ENCODE results near the gene BRI3.

The BRI3 gene, protein sequence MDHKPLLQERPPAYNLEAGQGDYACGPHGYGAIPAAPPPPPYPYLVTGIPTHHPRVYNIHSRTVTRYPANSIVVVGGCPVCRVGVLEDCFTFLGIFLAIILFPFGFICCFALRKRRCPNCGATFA

DNA sequence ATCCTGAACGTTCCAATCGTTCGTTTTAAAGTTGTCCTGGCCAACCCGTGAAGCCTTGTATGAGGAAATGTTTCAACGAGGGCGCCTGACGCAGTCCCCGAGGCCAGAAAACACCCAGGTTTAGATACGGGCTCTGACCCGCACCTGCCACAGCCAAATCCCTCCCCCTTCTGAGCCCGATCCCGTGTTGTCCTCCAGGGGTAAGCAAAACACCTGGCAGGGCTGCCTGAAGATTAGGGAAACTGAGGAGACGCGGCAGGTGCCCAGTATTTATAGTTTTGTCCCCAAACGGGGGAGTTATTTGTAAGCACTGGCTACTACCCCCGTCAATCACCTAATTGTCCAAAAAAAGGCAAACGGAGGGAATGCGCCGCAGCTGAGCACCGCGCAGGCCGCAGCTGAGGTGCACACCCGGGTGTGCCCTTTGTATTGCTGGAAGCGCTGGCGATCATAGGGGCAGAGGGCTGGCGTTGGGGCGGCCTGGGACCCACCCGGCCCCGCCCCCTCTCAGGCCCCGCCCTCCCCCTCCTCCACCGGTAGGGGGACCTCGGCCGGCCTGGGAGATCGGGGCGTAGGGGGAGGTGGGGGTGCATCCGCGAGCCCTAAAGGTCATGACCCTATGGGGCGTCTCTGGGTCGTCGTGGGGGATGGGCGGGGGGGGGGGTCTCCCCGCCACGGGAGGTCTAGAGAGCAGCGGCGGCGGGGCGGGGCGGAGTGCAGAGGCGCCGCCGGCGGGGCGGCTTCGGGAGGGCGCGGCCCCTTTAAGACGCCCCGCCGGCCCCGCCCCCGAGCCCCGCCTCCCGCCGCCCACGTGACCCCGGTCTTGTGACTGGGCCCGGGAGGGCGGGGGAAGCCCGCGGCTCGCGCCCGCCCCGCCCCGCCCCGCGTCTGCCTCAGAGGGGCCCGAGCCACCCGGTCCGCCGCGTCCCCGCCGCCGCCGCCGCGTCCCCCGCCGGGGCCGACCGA lies at the start of gene BRI3:
Gene BRI3 (plus strand): TSS at position 896 of the 966 bp plus-strand sequence. CDS start 110 bp downstream, outside the sequence.
- TF ChIP-seq, protein P1, sequence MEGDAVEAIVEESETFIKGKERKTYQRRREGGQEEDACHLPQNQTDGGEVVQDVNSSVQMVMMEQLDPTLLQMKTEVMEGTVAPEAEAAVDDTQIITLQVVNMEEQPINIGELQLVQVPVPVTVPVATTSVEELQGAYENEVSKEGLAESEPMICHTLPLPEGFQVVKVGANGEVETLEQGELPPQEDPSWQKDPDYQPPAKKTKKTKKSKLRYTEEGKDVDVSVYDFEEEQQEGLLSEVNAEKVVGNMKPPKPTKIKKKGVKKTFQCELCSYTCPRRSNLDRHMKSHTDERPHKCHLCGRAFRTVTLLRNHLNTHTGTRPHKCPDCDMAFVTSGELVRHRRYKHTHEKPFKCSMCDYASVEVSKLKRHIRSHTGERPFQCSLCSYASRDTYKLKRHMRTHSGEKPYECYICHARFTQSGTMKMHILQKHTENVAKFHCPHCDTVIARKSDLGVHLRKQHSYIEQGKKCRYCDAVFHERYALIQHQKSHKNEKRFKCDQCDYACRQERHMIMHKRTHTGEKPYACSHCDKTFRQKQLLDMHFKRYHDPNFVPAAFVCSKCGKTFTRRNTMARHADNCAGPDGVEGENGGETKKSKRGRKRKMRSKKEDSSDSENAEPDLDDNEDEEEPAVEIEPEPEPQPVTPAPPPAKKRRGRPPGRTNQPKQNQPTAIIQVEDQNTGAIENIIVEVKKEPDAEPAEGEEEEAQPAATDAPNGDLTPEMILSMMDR (conservative IDR thresholded peaks at IDR 0.05; ENCODE audit: low read depth): no peak
- peak; percentile 94 for DNase-seq (ENCODE audit: low spot score)
- H3K27ac ChIP-seq: peak within 1 kb of the TSS; percentile 97
- ChIA-PET POLR2A (ENCODE audit: low non-redundant PET) (no interaction called here), CTCF (interaction anchor here (0.5 kb wide), 1 partner anchor 526 kb away, joined by 3 read pairs; no protein-coding TSS in a partner anchor)

DNA sequence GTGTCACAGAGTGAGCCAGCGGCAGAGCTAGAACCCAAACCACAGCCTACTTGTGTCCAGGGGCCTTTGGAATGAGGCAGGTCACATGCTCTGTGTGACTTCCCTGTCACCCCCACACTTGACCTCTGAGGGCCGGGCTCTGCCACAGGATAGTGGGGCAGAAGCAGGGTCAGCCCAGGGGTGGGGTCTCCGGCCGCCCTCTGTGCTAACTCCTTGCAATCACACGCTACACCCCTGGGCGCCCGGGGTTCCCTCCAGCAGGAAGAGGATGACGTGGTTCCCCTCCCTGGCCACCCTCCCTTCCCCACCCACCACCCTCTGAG lies 49.3 kb upstream of the BRI3 start:
- CTCF ChIA-PET: interaction anchor here (0.6 kb wide), 1 partner anchor 156 kb away, joined by 3 read pairs; no protein-coding TSS in a partner anchor
- H3K27ac ChIP-seq: no peak overlapping the region
- no peak for DNase-seq (ENCODE audit: low spot score)
- TF ChIP-seq, protein P1 (conservative IDR thresholded peaks at IDR 0.05; ENCODE audit: low read depth): no peak
- POLR2A ChIA-PET (ENCODE audit: low non-redundant PET): no interaction called here

DNA sequence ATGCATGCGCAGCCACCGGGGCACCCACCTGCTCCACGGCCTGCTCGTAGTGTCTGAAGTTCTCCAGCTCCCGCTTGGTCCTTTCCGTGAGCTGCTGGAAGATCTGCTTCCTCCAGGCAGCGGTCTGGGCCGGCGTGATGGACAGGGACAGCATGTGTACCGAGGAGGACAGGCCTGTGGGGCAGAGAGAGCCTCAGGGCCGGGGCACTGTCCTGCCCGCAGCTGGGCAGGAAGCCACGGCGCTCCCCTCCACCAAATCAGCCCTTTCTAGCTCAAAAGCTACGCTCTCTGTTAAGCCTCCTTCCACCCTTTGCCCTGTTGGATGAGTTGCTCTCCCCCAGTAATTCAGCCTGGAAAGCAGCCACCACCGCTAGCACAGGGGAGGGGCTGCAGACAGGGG lies 48.7 kb upstream of the BRI3 start:
- DNase-seq (ENCODE audit: low spot score): no peak
- CTCF ChIA-PET: interaction anchor here (0.6 kb wide), 1 partner anchor 157 kb away, joined by 3 read pairs; no protein-coding TSS in a partner anchor
- POLR2A ChIA-PET (ENCODE audit: low non-redundant PET): no interaction called here
- TF ChIP-seq, protein P1 (conservative IDR thresholded peaks at IDR 0.05; ENCODE audit: low read depth): no peak
- no peak overlapping the region for H3K27ac ChIP-seq

GRCh38 chr7:98233219-98234070 lies 48.0 kb upstream of the BRI3 start:
- CTCF ChIA-PET: no interaction called here
- TF ChIP-seq, protein P1 (conservative IDR thresholded peaks at IDR 0.05; ENCODE audit: low read depth): no peak
- no peak for DNase-seq (ENCODE audit: low spot score)
- POLR2A ChIA-PET (ENCODE audit: low non-redundant PET): no interaction called here
- no peak overlapping the region for H3K27ac ChIP-seq

GRCh38 chr7:98234429-98235147 lies 46.9 kb upstream of the BRI3 start:
- no peak overlapping the region for H3K27ac ChIP-seq
- POLR2A ChIA-PET (ENCODE audit: low non-redundant PET): no interaction called here
- TF ChIP-seq, protein P1 (conservative IDR thresholded peaks at IDR 0.05; ENCODE audit: low read depth): no peak
- DNase-seq (ENCODE audit: low spot score): no peak
- CTCF ChIA-PET: interaction anchor here (0.7 kb wide), 1 partner anchor 17 kb away, joined by 3 read pairs; no protein-coding TSS in a partner anchor
